ENCODE results near the gene DISC1. TPM values are rescaled to one million over a fixed set of nuclear protein-coding genes. Genes with fewer than 3 reads are reported as not detected.

The DISC1 gene
- polyA plus RNA-seq, 1 experiment, result 5.4 TPM

DNA sequence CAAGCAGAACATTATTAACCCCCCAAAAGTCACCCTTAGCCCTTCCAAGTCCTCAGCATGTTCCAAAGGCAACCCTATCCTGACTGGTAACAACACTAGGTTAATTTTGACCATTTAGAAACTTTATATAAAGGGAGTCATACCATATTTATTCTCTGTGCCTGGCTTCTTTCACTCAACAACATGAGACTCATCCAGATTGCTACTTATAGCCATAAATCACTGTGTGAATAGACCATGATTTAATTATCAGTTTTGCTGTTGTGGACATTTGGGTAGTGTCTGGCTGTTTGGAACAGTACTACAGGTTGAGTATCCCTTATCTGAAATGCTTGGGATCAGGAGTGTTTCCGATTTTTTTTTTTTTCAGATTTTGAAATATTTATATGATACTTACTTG lies 252.1 kb downstream of the DISC1 start:
- TF ChIP-seq, protein P1, sequence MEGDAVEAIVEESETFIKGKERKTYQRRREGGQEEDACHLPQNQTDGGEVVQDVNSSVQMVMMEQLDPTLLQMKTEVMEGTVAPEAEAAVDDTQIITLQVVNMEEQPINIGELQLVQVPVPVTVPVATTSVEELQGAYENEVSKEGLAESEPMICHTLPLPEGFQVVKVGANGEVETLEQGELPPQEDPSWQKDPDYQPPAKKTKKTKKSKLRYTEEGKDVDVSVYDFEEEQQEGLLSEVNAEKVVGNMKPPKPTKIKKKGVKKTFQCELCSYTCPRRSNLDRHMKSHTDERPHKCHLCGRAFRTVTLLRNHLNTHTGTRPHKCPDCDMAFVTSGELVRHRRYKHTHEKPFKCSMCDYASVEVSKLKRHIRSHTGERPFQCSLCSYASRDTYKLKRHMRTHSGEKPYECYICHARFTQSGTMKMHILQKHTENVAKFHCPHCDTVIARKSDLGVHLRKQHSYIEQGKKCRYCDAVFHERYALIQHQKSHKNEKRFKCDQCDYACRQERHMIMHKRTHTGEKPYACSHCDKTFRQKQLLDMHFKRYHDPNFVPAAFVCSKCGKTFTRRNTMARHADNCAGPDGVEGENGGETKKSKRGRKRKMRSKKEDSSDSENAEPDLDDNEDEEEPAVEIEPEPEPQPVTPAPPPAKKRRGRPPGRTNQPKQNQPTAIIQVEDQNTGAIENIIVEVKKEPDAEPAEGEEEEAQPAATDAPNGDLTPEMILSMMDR (IDR thresholded peaks at IDR 0.05; ENCODE audit: low read depth, low read length), result no peak
- Histone ChIP-seq H3K27me3 (ENCODE audit: control insufficient read depth, insufficient read depth, low read length) (no peaks in the 10 kb centered on the region), H3K27ac (ENCODE audit: low read depth, low read length) (no peak overlapping the region), H3K4me3 (ENCODE audit: low read depth, low read length) (no peak overlapping the region), H3K9me3 (ENCODE audit: control insufficient read depth, insufficient read depth, low read length) (peaks cover 11% of the 10 kb centered on the region)
- ChIA-PET POLR2A (no interaction called here), CTCF (no interaction called here)
- no peak for DNase-seq (ENCODE audit: low read depth, low spot score)

DNA sequence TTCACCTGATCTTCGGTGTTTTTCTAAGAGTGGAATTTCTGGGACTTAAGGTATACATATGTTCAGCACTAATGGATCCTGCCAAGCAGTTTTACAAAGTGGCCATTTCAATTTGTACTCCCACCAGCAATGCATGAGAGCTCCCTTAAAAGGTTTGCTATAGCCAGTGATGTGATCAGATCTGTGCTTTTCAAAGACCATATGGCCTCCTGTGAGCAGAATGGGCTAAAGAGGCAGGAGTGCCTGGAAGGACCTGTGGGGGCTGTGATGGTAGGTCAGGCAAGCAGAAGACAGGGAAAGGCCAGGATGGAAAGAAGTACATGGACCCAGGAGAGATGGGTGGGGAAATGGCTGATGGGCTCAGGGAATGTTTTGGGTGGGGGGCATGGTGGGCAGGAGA lies 252.7 kb downstream of the DISC1 start:
- H3K9me3 ChIP-seq (ENCODE audit: control insufficient read depth, insufficient read depth, low read length), result peaks cover 11% of the 10 kb centered on the region
- H3K27ac ChIP-seq (ENCODE audit: low read depth, low read length), result no peak overlapping the region
- TF ChIP-seq, protein P1 (IDR thresholded peaks at IDR 0.05; ENCODE audit: low read depth, low read length), result no peak
- POLR2A ChIA-PET, result no interaction called here
- no peak overlapping the region for H3K4me3 ChIP-seq (ENCODE audit: low read depth, low read length)
- no peak for DNase-seq (ENCODE audit: low read depth, low spot score)
- CTCF ChIA-PET, result no interaction called here
- no peaks in the 10 kb centered on the region for H3K27me3 ChIP-seq (ENCODE audit: control insufficient read depth, insufficient read depth, low read length)

DNA sequence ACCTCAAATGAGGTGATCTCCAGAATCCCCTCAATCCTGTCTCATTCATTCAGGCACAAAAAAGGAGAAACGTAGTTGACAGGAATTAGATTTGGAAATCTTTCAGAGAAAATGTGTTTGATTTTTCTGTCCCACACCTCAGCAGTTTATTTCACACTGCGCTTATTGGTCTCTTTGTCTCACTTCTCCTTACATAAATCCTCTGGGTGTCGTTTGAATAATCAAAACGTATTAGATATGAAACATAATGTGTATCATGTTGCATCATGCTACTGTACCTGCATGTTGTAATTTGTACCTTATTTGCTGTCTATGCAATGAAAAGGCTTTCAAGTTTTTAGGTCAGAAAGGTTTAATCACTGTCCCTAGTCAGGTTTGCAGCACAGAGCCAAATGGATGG lies 255.7 kb downstream of the DISC1 start:
- H3K4me3 ChIP-seq (ENCODE audit: low read depth, low read length), result no peak overlapping the region
- H3K27ac ChIP-seq (ENCODE audit: low read depth, low read length), result no peak overlapping the region
- DNase-seq (ENCODE audit: low read depth, low spot score), result no peak
- H3K9me3 ChIP-seq (ENCODE audit: control insufficient read depth, insufficient read depth, low read length), result no peaks in the 10 kb centered on the region; the same call in 1 of the 2 replicates
- TF ChIP-seq, protein P1 (IDR thresholded peaks at IDR 0.05; ENCODE audit: low read depth, low read length), result no peak
- ChIA-PET POLR2A (no interaction called here), CTCF (no interaction called here)
- H3K27me3 ChIP-seq (ENCODE audit: control insufficient read depth, insufficient read depth, low read length), result no peaks in the 10 kb centered on the region

DNA sequence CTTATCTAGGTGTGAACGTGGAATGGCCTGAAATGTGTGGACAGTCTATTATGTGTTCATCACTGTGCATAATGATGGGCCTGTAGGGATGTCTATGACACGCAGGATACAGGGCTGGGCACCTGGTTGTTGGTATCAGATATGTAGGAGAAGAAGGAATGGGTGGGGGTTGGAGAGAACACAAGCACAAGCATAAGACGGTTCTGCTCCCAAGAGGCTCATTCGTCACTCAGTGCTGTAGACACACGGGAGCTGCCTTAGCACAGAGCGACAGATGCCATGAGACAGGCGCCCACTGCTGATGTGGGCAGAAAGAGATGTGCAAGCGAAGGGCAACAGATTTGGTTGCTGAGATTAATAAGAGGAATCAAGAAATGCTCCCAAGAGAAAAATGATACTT lies 256.2 kb downstream of the DISC1 start:
- no peak overlapping the region for H3K4me3 ChIP-seq (ENCODE audit: low read depth, low read length)
- ChIA-PET POLR2A (no interaction called here), CTCF (no interaction called here)

GRCh38 chr1:231883382-231883781 lies 256.8 kb downstream of the DISC1 start:
- Histone ChIP-seq H3K4me3 (ENCODE audit: low read depth, low read length) (no peak overlapping the region), H3K27ac (ENCODE audit: low read depth, low read length) (no peak overlapping the region), H3K9me3 (ENCODE audit: control insufficient read depth, insufficient read depth, low read length) (no peaks in the 10 kb centered on the region; the same call in 1 of the 2 replicates), H3K27me3 (ENCODE audit: control insufficient read depth, insufficient read depth, low read length) (no peaks in the 10 kb centered on the region)
- DNase-seq (ENCODE audit: low read depth, low spot score), result no peak
- TF ChIP-seq, protein P1 (IDR thresholded peaks at IDR 0.05; ENCODE audit: low read depth, low read length), result no peak
- POLR2A ChIA-PET, result no interaction called here
- CTCF ChIA-PET, result no interaction called here

More for the DNA sequence above, 256.2 kb downstream of the DISC1 start:
- TF ChIP-seq, protein P1 (IDR thresholded peaks at IDR 0.05; ENCODE audit: low read depth, low read length), result no peak
- no peak for DNase-seq (ENCODE audit: low read depth, low spot score)
- no peaks in the 10 kb centered on the region for H3K27me3 ChIP-seq (ENCODE audit: control insufficient read depth, insufficient read depth, low read length)
- H3K27ac ChIP-seq (ENCODE audit: low read depth, low read length), result no peak overlapping the region
- H3K9me3 ChIP-seq (ENCODE audit: control insufficient read depth, insufficient read depth, low read length), result no peaks in the 10 kb centered on the region; the same call in 1 of the 2 replicates
